Ectodermal cell (in vitro differentiated cells): Measurements from ENCODE around the gene SKAP2.

ENCODE experiments used
- H3K27ac ChIP-seq: 2 replicates; pipeline ENCODE4 v1.7.0; 2013; ENCODE audit warnings: mild to moderate bottlenecking, low read depth, low read length; ENCODE audit not compliant: insufficient read depth, poor library complexity, severe bottlenecking
- H3K27me3 ChIP-seq: 2 replicates; pipeline ENCODE4 v1.7.0; 2013; ENCODE audit warnings: mild to moderate bottlenecking, low read length; ENCODE audit not compliant: insufficient read depth, control insufficient read depth, poor library complexity, severe bottlenecking
- H3K36me3 ChIP-seq: one replicate; pipeline ENCODE4 v1.7.0; 2013; ENCODE audit warnings: low read length; ENCODE audit not compliant: control insufficient read depth, insufficient read depth
- H3K4me1 ChIP-seq: one replicate; pipeline ENCODE4 v1.7.0; 2013; ENCODE audit warnings: low read length; ENCODE audit not compliant: control insufficient read depth, insufficient read depth
- H3K4me3 ChIP-seq: 2 replicates; pipeline ENCODE4 v1.7.0; 2013; ENCODE audit warnings: low read depth, low read length, control low read depth; ENCODE audit not compliant: insufficient read depth
- H3K9me3 ChIP-seq: 2 replicates; pipeline ENCODE4 v1.7.0; 2013; ENCODE audit warnings: mild to moderate bottlenecking, low read length, moderate library complexity; ENCODE audit not compliant: control insufficient read depth
- WGBS, 2 experiments: methylation state at CpG; one replicate each; pipeline ENCODE4 v1.1.7; 2013; ENCODE audit warnings: missing lambda C conversion rate in 2 of 2; 5-methylcytosine and 5-hydroxymethylcytosine counted together

Gene SKAP2

GRCh38 chr7:26857506-26858240, 6.7 kb downstream of the SKAP2 start:
- Histone ChIP-seq H3K4me1 (no peaks in the 10 kb centered on the region), H3K27ac (no peak overlapping the region), H3K4me3 (peak overlapping the region; percentile 16), H3K36me3 (no peaks in the 10 kb centered on the region), H3K9me3 (no peaks in the 10 kb centered on the region), H3K27me3 (peaks cover 83% of the 10 kb centered on the region)
- WGBS, 2 experiments, result 2 to 3% methylated on average over 34 of the region's 34 CpGs

- H3K4me1 ChIP-seq, result no peaks in the 10 kb centered on the region
- no peaks in the 10 kb centered on the region for H3K9me3 ChIP-seq
- no peak overlapping the region for H3K27ac ChIP-seq
- 8 to 20% methylated on average over 3 of the region's 4 CpGs for WGBS, 2 experiments
- H3K36me3 ChIP-seq, result no peaks in the 10 kb centered on the region
- H3K27me3 ChIP-seq, result peaks cover 80% of the 10 kb centered on the region
- no peak overlapping the region for H3K4me3 ChIP-seq
Observed at GRCh38 chr7:26857170-26857505, 7.3 kb downstream of the SKAP2 start.

- peaks cover 72% of the 10 kb centered on the region for H3K27me3 ChIP-seq
- WGBS, 2 experiments, result 54 to 74% methylated on average over 2 to 3 of the region's 3 CpGs
Observed at GRCh38 chr7:26856176-26856985, 8.0 kb downstream of the SKAP2 start.

GRCh38 chr7:26854876-26855855, 9.2 kb downstream of the SKAP2 start:
- Histone ChIP-seq H3K9me3 (no peaks in the 10 kb centered on the region), H3K36me3 (no peaks in the 10 kb centered on the region), H3K4me3 (no peak overlapping the region), H3K27me3 (peaks cover 63% of the 10 kb centered on the region), H3K4me1 (no peaks in the 10 kb centered on the region), H3K27ac (no peak overlapping the region)
- WGBS, 2 experiments, result 86% methylated on average over 1 of the region's 1 CpG; no CpG with 5 or more reads in 1 of the 2 experiments

More at GRCh38 chr7:26856176-26856985, 8.0 kb downstream of the SKAP2 start:
- no peak overlapping the region for H3K4me3 ChIP-seq
- H3K27ac ChIP-seq, result no peak overlapping the region
- no peaks in the 10 kb centered on the region for H3K9me3 ChIP-seq
- H3K36me3 ChIP-seq, result no peaks in the 10 kb centered on the region
- H3K4me1 ChIP-seq, result no peaks in the 10 kb centered on the region

GRCh38 chr7:26853788-26854393, 10.5 kb downstream of the SKAP2 start:
- WGBS, 2 experiments, result 55 to 63% methylated on average over 3 to 4 of the region's 4 CpGs
- peaks cover 50% of the 10 kb centered on the region for H3K27me3 ChIP-seq
- H3K4me3 ChIP-seq, result no peak overlapping the region

GRCh38 chr7:26850193-26850651, 14.2 kb downstream of the SKAP2 start:
- H3K36me3 ChIP-seq, result no peaks in the 10 kb centered on the region

More at GRCh38 chr7:26853788-26854393, 10.5 kb downstream of the SKAP2 start:
- no peaks in the 10 kb centered on the region for H3K36me3 ChIP-seq
- no peaks in the 10 kb centered on the region for H3K4me1 ChIP-seq
- H3K9me3 ChIP-seq, result no peaks in the 10 kb centered on the region
- no peak overlapping the region for H3K27ac ChIP-seq

GRCh38 chr7:26843705-26844104, 20.7 kb downstream of the SKAP2 start:
- H3K4me3 ChIP-seq, result no peak overlapping the region
- H3K4me1 ChIP-seq, result no peaks in the 10 kb centered on the region
- H3K36me3 ChIP-seq, result no peaks in the 10 kb centered on the region
- H3K27me3 ChIP-seq, result no peaks in the 10 kb centered on the region
- H3K27ac ChIP-seq, result no peak overlapping the region
- H3K9me3 ChIP-seq, result no peaks in the 10 kb centered on the region
- WGBS, 2 experiments, result 37 to 51% methylated on average over 3 of the region's 4 CpGs

More at GRCh38 chr7:26850193-26850651, 14.2 kb downstream of the SKAP2 start:
- H3K9me3 ChIP-seq, result no peaks in the 10 kb centered on the region
- H3K27me3 ChIP-seq, result peaks cover 13% of the 10 kb centered on the region
- H3K27ac ChIP-seq, result no peak overlapping the region
- no peak overlapping the region for H3K4me3 ChIP-seq
- no peaks in the 10 kb centered on the region for H3K4me1 ChIP-seq
- WGBS, 2 experiments, result 90 to 92% methylated on average over 7 to 8 of the region's 8 CpGs

- Histone ChIP-seq H3K27me3 (no peaks in the 10 kb centered on the region), H3K9me3 (no peaks in the 10 kb centered on the region), H3K36me3 (no peaks in the 10 kb centered on the region), H3K4me1 (no peaks in the 10 kb centered on the region), H3K4me3 (no peak overlapping the region), H3K27ac (no peak overlapping the region)
- no CpG with 5 or more reads among the region's 2 CpGs for WGBS, 2 experiments
Observed at GRCh38 chr7:26842897-26843296, 21.5 kb downstream of the SKAP2 start.

- Histone ChIP-seq H3K9me3 (no peaks in the 10 kb centered on the region), H3K4me1 (no peaks in the 10 kb centered on the region), H3K4me3 (no peak overlapping the region), H3K36me3 (no peaks in the 10 kb centered on the region), H3K27me3 (no peaks in the 10 kb centered on the region), H3K27ac (no peak overlapping the region)
- WGBS, 2 experiments, result 80 to 91% methylated on average over 3 to 4 of the region's 4 CpGs
Observed at GRCh38 chr7:26841003-26841739, 23.2 kb downstream of the SKAP2 start.
